ENCODE data around the gene OPA3.

DNA sequence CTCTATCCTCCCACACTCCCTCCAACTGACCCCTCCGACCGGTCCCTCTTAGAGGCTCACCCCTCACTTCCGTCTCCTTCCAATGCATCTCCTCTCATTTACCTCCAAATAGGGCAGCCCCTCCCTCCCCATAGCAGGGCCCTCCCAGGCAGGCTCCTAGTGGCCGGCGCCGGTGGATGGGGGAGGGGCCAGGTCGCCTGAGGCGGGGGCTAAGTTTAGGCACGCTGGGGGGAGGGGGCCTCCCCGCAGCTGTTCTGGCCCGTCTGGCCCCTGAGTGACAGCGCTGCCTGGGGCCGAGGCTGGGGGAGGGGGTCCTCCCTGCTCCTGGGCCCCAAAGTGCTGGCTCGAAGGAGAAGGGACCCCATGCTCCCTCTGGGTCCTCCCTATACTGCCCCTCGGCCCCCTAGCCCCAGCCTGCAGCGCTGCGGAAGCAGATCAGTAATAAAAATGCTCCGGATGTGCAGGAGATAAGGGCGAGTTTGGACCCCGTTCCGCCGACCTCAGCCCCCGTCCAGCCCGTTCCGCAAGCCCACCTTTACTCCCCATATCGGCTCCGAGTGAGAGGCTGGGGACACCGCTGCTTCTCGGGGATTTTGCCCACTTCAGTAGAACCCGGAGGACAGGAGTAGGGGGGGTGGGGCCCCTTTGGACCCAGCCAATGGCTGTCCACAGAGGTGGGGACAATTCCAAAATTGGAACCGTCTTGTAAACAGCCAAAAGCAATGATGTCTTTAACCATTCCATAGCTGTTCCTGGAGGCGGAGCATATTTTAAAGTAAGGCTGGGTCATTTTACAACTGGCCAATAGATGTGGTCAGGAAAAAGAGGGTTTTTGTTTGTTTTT, 91.8 kb downstream of the OPA3 start:
- no peak for TF ChIP-seq POLR2A (IDR thresholded peaks at IDR 0.05)
- TF ChIP-seq, protein P1, sequence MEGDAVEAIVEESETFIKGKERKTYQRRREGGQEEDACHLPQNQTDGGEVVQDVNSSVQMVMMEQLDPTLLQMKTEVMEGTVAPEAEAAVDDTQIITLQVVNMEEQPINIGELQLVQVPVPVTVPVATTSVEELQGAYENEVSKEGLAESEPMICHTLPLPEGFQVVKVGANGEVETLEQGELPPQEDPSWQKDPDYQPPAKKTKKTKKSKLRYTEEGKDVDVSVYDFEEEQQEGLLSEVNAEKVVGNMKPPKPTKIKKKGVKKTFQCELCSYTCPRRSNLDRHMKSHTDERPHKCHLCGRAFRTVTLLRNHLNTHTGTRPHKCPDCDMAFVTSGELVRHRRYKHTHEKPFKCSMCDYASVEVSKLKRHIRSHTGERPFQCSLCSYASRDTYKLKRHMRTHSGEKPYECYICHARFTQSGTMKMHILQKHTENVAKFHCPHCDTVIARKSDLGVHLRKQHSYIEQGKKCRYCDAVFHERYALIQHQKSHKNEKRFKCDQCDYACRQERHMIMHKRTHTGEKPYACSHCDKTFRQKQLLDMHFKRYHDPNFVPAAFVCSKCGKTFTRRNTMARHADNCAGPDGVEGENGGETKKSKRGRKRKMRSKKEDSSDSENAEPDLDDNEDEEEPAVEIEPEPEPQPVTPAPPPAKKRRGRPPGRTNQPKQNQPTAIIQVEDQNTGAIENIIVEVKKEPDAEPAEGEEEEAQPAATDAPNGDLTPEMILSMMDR (IDR thresholded peaks at IDR 0.05) = no peak
